ENCODE measurements around the gene RAB40C.

GRCh38 chr16:620700-621525 lies 31.0 kb downstream of the RAB40C start:
- TF ChIP-seq ARNT (IDR thresholded peaks at IDR 0.05): no peak
- TF ChIP-seq HDGF (IDR thresholded peaks at IDR 0.05; ENCODE audit: borderline replicate concordance): no peak
- TF ChIP-seq TARDBP (IDR thresholded peaks at IDR 0.05): no peak
- TF ChIP-seq SUZ12 (IDR thresholded peaks at IDR 0.05): no peak
- no peak for TF ChIP-seq PKNOX1 (IDR thresholded peaks at IDR 0.05)
- TF ChIP-seq FOXK2 (IDR thresholded peaks at IDR 0.05): no peak
- no peak for TF ChIP-seq FOXA1 (IDR thresholded peaks at IDR 0.05)
- no peak for TF ChIP-seq NFRKB (IDR thresholded peaks at IDR 0.05)
- TF ChIP-seq SP1 (IDR thresholded peaks at IDR 0.05): no peak
- no peak for TF ChIP-seq ZNF384 (IDR thresholded peaks at IDR 0.05)
- TF ChIP-seq BHLHE40 (IDR thresholded peaks at IDR 0.05; ENCODE audit: borderline replicate concordance): no peak
- TF ChIP-seq ELF4 (IDR thresholded peaks at IDR 0.05): no peak
